HEK293T (cell line): Measurements from ENCODE around the gene MAEA.

ENCODE experiments used
- BHLHE40 ChIP-seq: fragments of 450-650 bp; IDR thresholded peaks from 2 replicates; pipeline ENCODE4 v1.6.1; 2016; ENCODE audit warnings: mild to moderate bottlenecking, moderate library complexity, borderline replicate concordance
- CTBP1 ChIP-seq: fragments of 450-650 bp; IDR thresholded peaks from 2 replicates; pipeline ENCODE4 v1.6.1; 2016; ENCODE audit warnings: borderline replicate concordance
- FOXK2 ChIP-seq: fragments of 450-650 bp; IDR thresholded peaks from 2 replicates; pipeline ENCODE4 v1.6.1; 2016; ENCODE audit warnings: mild to moderate bottlenecking
- FOXM1 ChIP-seq: fragments of 450-650 bp; IDR thresholded peaks from 2 replicates; pipeline ENCODE4 v1.6.1; 2017; ENCODE audit warnings: mild to moderate bottlenecking, borderline replicate concordance
- SP1 ChIP-seq: fragments of 450-650 bp; IDR thresholded peaks from 2 replicates; pipeline ENCODE4 v1.6.1; 2017
- ZNF384 ChIP-seq: fragments of 450-650 bp; IDR thresholded peaks from 2 replicates; pipeline ENCODE4 v1.6.1; 2016

DNA sequence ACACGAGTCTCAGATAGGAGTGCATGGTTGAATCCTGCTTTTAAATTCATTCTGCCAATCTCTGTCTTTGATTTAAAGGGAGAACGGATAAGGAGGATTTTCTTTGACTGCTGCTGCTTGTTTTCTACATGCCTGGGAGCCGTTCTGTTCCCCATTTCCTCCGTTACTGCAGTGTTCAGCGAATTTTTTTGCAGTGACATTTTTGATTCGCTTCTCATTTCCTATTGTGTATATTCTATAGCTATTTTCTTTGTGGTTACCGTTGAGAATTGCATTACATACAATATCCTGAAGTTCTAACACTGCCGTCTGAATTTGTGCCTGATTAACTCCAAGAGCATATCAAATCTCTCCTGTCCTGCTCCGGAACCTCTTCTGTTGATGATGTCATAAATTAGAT, 14.8 kb upstream of the MAEA start:
- no peak for TF ChIP-seq ZNF384
- no peak for TF ChIP-seq BHLHE40
- TF ChIP-seq SP1, result no peak
- no peak for TF ChIP-seq CTBP1
- no peak for TF ChIP-seq FOXM1
- no peak for TF ChIP-seq FOXK2
